A673 (cell line): Measurements from ENCODE around the gene UBL5. TPM values are rescaled to one million over a fixed set of nuclear protein-coding genes. Genes with fewer than 3 reads are reported as not detected.
"Not testable (repeated sequence)": the region's sequence is repeated elsewhere in the genome, so short reads cannot be mapped to it uniquely, and the experiment has no call there.

Source experiments
- BruUV-seq: library from RNA; stranded (reverse); fragments of 400-500 nt; replicated peaks from 2 replicates; lab custom pipeline; 2021; lab: Mats Ljungman, UMichigan
- CTCF ChIA-PET: fragments of 300-600 bp; sonication (Branson Sonifier 250); formaldehyde crosslinking; loops from one replicate; lab custom pipeline; 2022; ENCODE audit warnings: antibody characterized with exemption; lab: Charles Lee
- POLR2A ChIA-PET: fragments of 300-600 bp; sonication (Branson Sonifier 250); formaldehyde crosslinking; loops from one replicate; lab custom pipeline; 2022; ENCODE audit warnings: antibody characterized with exemption; ENCODE audit not compliant: low non-redundant PET; lab: Charles Lee
- DNase-seq: peaks from one replicate; pipeline ENCODE4 v3.0.0-alpha.2; 2015; ENCODE audit warnings: low spot score
- H3K27ac ChIP-seq: fragments of 200-600 bp; sonication (generic); 2 replicates; pipeline ENCODE4 v1.5.1; 2016; ENCODE audit warnings: mixed run types, low read depth, mild to moderate bottlenecking, mixed read lengths, antibody characterized with exemption, low read length; ENCODE audit not compliant: poor library complexity, severe bottlenecking
- H3K27me3 ChIP-seq: fragments of 200-600 bp; sonication (generic); replicated peaks from 2 replicates; pipeline ENCODE4 v1.6.1; 2017; ENCODE audit warnings: mixed run types, low read depth, mild to moderate bottlenecking, mixed read lengths, antibody characterized with exemption, low read length; ENCODE audit not compliant: insufficient read depth, poor library complexity
- H3K36me3 ChIP-seq: fragments of 200-600 bp; sonication (generic); 2 replicates; pipeline ENCODE4 v1.6.1; 2016; ENCODE audit warnings: mixed run types, mild to moderate bottlenecking, mixed read lengths, antibody characterized with exemption, low read length; ENCODE audit not compliant: insufficient read depth, poor library complexity, severe bottlenecking
- H3K4me1 ChIP-seq: fragments of 200-600 bp; sonication (generic); 2 replicates; pipeline ENCODE4 v1.6.1; 2017; ENCODE audit warnings: mixed run types, mild to moderate bottlenecking, mixed read lengths, antibody characterized with exemption, low read length; ENCODE audit not compliant: insufficient read depth, poor library complexity, severe bottlenecking
- H3K4me3 ChIP-seq: fragments of 200-600 bp; sonication (generic); 2 replicates; pipeline ENCODE4 v1.5.1; 2016; ENCODE audit warnings: low read depth, mixed run types, mild to moderate bottlenecking, mixed read lengths, low read length; ENCODE audit not compliant: poor library complexity, severe bottlenecking
- H3K9me3 ChIP-seq: fragments of 200-600 bp; sonication (generic); 2 replicates; pipeline ENCODE4 v1.6.1; 2016; ENCODE audit warnings: mixed run types, low read depth, mild to moderate bottlenecking, mixed read lengths, antibody characterized with exemption, low read length; ENCODE audit not compliant: poor library complexity, severe bottlenecking
- EZH2 ChIP-seq: fragments of 200-600 bp; sonication (generic); IDR thresholded peaks from 2 replicates; pipeline ENCODE4 v1.6.1; 2017; ENCODE audit warnings: borderline replicate concordance, low read depth, mild to moderate bottlenecking, mixed read lengths, antibody characterized with exemption, low read length; ENCODE audit not compliant: poor library complexity, severe bottlenecking
- intact Hi-C: fragments of 100-400 bp; cut with micrococcal nuclease; formaldehyde crosslinking; loops from one replicate; pipeline ENCODE4 v1.10.0; 2022; ENCODE audit not compliant: unreplicated experiment
- total RNA-seq: library from RNA; stranded (reverse); gene quantifications from 2 replicates; pipeline ENCODE4 v1.2.3, GENCODE V29; 2021
- TF ChIP-seq, protein P1 (sequence below): fragments of 300-800, 200-600 bp; sonication (generic); conservative IDR thresholded peaks from 2 replicates; pipeline ENCODE4 v1.5.1; 2017; ENCODE audit warnings: low read depth, mild to moderate bottlenecking, antibody characterized with exemption, low read length, moderate library complexity, mixed read lengths

UBL5 gene
- total RNA-seq, 1 experiment from 2014 or later = 383 TPM

DNA sequence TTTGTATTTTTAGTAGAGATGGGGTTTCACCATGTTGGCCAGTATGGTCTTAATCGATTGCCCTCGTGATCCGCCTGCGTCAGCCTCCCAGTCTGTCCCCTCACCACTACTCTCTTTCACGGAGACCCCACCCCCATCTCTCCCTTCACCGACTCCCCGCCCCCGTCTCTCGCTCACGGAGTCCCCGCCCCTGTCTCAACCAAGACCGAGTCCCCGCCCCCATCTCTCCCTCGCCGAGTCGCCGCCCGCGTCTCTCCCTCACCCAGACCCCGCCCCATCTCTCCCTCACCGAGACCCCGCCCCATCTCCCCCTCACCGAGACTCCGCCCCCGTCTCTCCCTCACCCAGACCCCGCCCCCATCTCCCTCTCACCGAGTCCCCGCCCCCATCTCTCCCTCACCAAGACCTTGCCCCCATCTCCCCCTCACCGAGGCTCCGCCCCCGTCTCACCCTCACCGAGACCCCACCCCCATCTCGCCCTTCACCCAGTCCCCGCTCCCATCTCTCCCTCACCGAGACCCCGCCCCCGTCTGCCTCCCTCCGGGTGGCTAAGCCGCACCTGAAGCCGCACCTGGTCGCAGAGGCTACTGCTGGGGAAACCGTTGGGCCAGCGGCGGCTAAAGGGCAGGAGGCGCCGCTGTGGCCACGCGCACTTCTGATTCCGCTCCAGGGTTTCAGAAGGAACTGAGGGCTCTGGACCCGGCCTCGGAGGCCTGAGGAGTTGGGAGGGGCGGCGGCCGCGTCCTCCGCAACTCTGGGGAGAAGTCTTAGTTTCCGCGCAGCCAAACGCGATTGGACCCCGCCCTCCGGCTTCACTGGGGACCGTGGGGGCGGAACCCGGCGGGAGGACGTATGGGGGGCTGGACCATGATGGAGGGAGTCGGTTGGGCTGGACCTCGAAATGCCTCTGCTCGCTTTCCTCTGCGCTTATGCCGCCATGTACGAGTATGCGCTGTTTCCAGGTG is 42.1 kb upstream of the UBL5 start:
- Histone ChIP-seq H3K4me1 (no peaks in the 10 kb centered on the region), H3K36me3 (no peaks in the 10 kb centered on the region), H3K27me3 (no peaks in the 10 kb centered on the region), H3K9me3 (no peaks in the 10 kb centered on the region), H3K4me3 (peak overlapping the region; percentile 60), H3K27ac (peak overlapping the region; percentile 81)
- peak; percentile 96 for DNase-seq
- BruUV-seq = no TSS peak
- ChIA-PET POLR2A (no interaction called here), CTCF (no interaction called here)
- TF ChIP-seq, protein P1, sequence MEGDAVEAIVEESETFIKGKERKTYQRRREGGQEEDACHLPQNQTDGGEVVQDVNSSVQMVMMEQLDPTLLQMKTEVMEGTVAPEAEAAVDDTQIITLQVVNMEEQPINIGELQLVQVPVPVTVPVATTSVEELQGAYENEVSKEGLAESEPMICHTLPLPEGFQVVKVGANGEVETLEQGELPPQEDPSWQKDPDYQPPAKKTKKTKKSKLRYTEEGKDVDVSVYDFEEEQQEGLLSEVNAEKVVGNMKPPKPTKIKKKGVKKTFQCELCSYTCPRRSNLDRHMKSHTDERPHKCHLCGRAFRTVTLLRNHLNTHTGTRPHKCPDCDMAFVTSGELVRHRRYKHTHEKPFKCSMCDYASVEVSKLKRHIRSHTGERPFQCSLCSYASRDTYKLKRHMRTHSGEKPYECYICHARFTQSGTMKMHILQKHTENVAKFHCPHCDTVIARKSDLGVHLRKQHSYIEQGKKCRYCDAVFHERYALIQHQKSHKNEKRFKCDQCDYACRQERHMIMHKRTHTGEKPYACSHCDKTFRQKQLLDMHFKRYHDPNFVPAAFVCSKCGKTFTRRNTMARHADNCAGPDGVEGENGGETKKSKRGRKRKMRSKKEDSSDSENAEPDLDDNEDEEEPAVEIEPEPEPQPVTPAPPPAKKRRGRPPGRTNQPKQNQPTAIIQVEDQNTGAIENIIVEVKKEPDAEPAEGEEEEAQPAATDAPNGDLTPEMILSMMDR = no peak
- TF ChIP-seq EZH2 = no peak
- intact Hi-C loops = no loop called here

- Histone ChIP-seq H3K9me3 (no peaks in the 10 kb centered on the region), H3K4me3 (peak overlapping the region; percentile 60), H3K27me3 (no peaks in the 10 kb centered on the region), H3K27ac (no peak overlapping the region), H3K4me1 (no peaks in the 10 kb centered on the region), H3K36me3 (no peaks in the 10 kb centered on the region)
- no TSS peak for BruUV-seq
- intact Hi-C loops = no loop called here
- TF ChIP-seq, protein P1 = no peak
- no peak for TF ChIP-seq EZH2
- DNase-seq = no peak
- ChIA-PET CTCF (no interaction called here), POLR2A (no interaction called here)
Measured at GRCh38 chr19:9786342-9786741, 41.4 kb upstream of the UBL5 start.

DNA sequence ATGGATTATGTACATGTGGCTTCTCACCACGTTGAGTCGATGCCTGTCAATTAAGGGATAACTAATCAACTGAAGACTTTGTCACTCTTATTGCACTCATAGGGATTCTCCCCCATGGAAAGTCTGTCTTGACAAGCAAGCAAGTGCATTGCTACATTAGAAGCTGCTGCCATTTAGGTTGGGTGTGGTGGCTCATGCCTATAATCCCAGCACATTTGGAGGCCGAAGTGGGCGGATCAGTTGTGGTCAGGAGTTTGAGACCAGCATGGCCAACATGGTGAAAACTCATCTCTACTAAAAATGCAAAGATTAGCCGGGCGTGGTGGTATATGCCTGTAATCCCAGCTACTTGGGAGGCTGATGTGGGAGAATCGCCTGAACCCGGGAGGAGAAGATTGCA is 40.9 kb upstream of the UBL5 start:
- H3K9me3 ChIP-seq = no peaks in the 10 kb centered on the region
- no peaks in the 10 kb centered on the region for H3K27me3 ChIP-seq
- DNase-seq = no peak
- intact Hi-C loops = no loop called here
- no peak overlapping the region for H3K27ac ChIP-seq
- H3K4me1 ChIP-seq = no peaks in the 10 kb centered on the region
- TF ChIP-seq EZH2 = no peak
- TF ChIP-seq, protein P1 = no peak
- H3K4me3 ChIP-seq = no peak overlapping the region
- BruUV-seq = no TSS peak
- CTCF ChIA-PET = no interaction called here
- POLR2A ChIA-PET = no interaction called here
- no peaks in the 10 kb centered on the region for H3K36me3 ChIP-seq

GRCh38 chr19:9788604-9789003 is 39.1 kb upstream of the UBL5 start:
- not testable (repeated sequence) for H3K9me3 ChIP-seq

More at GRCh38 chr19:9788604-9789003, 39.1 kb upstream of the UBL5 start:
- H3K36me3 ChIP-seq, H3K27ac ChIP-seq, H3K4me3 ChIP-seq, BruUV-seq, POLR2A ChIA-PET, DNase-seq, H3K27me3 ChIP-seq, H3K4me1 ChIP-seq, intact Hi-C loops, CTCF ChIA-PET: not testable (repeated sequence)
